CD4-positive, alpha-beta T cell (primary cell): ENCODE measurements around the gene DYNLRB1. TPM values are rescaled to one million over a fixed set of nuclear protein-coding genes. Genes with fewer than 3 reads are reported as not detected.
"Not testable (repeated sequence)": the region's sequence is repeated elsewhere in the genome, so short reads cannot be mapped to it uniquely, and the experiment has no call there.

Source experiments
- ATAC-seq: fragments of 200-7000 bp; cut with Tn5 transposase; one replicate; pipeline ENCODE4 v1.10.0; 2022; ENCODE audit warnings: mild to moderate bottlenecking; ENCODE audit not compliant: poor library complexity
- CTCF ChIA-PET: fragments of 350-600 bp; sonication (Branson Sonifier 250); formaldehyde crosslinking; loops from one replicate; lab custom pipeline; 2021; ENCODE audit warnings: antibody characterized with exemption, inconsistent platforms; lab: Charles Lee
- POLR2A ChIA-PET: fragments of 350-600 bp; sonication (Branson Sonifier 250); formaldehyde crosslinking; loops from one replicate; lab custom pipeline; 2021; ENCODE audit warnings: antibody characterized with exemption, inconsistent platforms; lab: Charles Lee
- DNase-seq, 14 experiments: peaks; one replicate each; pipeline ENCODE4 v3.0.0-alpha.2; 2013 to 2020; ENCODE audit warnings: mixed read lengths in 2 of 14
- H3K27ac ChIP-seq, 2 donors: one replicate each; pipeline versions ENCODE4 v1.5.1 to v1.7.0; 2013; ENCODE audit warnings: low read length in 2 of 2, low read depth in 1 of 2, mild to moderate bottlenecking in 1 of 2
- H3K27me3 ChIP-seq, 2 experiments: 1 replicate in 1 of 2; 2 replicates in 1 of 2; pipeline versions ENCODE4 v1.6.1 to v1.7.0; 2013; ENCODE audit warnings: low read length in 2 of 2, control low read depth in 1 of 2, mild to moderate bottlenecking in 1 of 2, moderate library complexity in 1 of 2; ENCODE audit not compliant: insufficient read depth in 2 of 2, control insufficient read depth in 1 of 2
- H3K36me3 ChIP-seq: one replicate; pipeline ENCODE4 v1.6.1; 2013; ENCODE audit warnings: low read length, control low read depth; ENCODE audit not compliant: insufficient read depth
- H3K4me1 ChIP-seq: one replicate; pipeline ENCODE4 v1.6.1; 2013; ENCODE audit warnings: low read length, control low read depth; ENCODE audit not compliant: insufficient read depth
- H3K4me3 ChIP-seq: one replicate; pipeline ENCODE4 v1.5.1; 2013; ENCODE audit warnings: mild to moderate bottlenecking, low read length, moderate library complexity
- H3K9me3 ChIP-seq, 2 experiments: 1 replicate in 1 of 2; 2 replicates in 1 of 2; pipeline versions ENCODE4 v1.6.1 to v1.7.0; 2013; ENCODE audit warnings: low read length in 2 of 2, mild to moderate bottlenecking in 2 of 2, control low read depth in 1 of 2, moderate library complexity in 1 of 2; ENCODE audit not compliant: control insufficient read depth in 1 of 2, insufficient read depth in 1 of 2
- H3K27ac Mint-ChIP-seq: one replicate; pipeline ENCODE4 v1.8.0; 2020; ENCODE audit warnings: mixed read lengths
- H3K27me3 Mint-ChIP-seq: one replicate; pipeline ENCODE4 v1.8.0; 2021; ENCODE audit warnings: mixed read lengths
- H3K36me3 Mint-ChIP-seq: one replicate; pipeline ENCODE4 v1.8.0; 2021; ENCODE audit warnings: low read depth, mixed read lengths
- H3K4me1 Mint-ChIP-seq: one replicate; pipeline ENCODE4 v1.8.0; 2021; ENCODE audit warnings: low read depth, mixed read lengths
- H3K4me3 Mint-ChIP-seq: one replicate; pipeline ENCODE4 v1.8.0; 2020; ENCODE audit warnings: mild to moderate bottlenecking, mixed read lengths
- H3K9me3 Mint-ChIP-seq: one replicate; pipeline ENCODE4 v1.8.0; 2020; ENCODE audit warnings: mixed read lengths
- CTCF ChIP-seq: fragments of 200-600 bp; IDR thresholded peaks from one replicate; pipeline ENCODE4 v1.8.0; 2022; ENCODE audit warnings: antibody characterized with exemption, mild to moderate bottlenecking
- intact Hi-C, 2 experiments: fragments of 100-400 bp; cut with DNase I in 1 of 2; cut with micrococcal nuclease in 1 of 2; formaldehyde crosslinking; loops; one replicate each; pipeline versions ENCODE4 v1.15.1 to v1.9.0; 2023 to 2025; cut with DNase I, micrococcal nuclease
- total RNA-seq, 174 experiments: library from RNA in 2 of 174; stranded (reverse) in 2 of 174; gene quantifications; one replicate each; pipeline ENCODE4 v1.2.3 and lab custom pipeline; 2021 to 2026

Gene DYNLRB1
- total RNA-seq, 2 experiments from 2014 or later, result 38.3 to 40.3 TPM

GRCh38 chr20:34475979-34476736, 40.1 kb upstream of the DYNLRB1 start:
- peaks cover 79% of the 10 kb centered on the region for H3K36me3 Mint-ChIP-seq
- DNase-seq, result peak in 9 of 14 experiments; percentile 1 to 42 (median 25)
- H3K27me3 Mint-ChIP-seq, result no peaks in the 10 kb centered on the region
- peak; percentile 36 for TF ChIP-seq CTCF
- Histone ChIP-seq H3K4me1 (no peaks in the 10 kb centered on the region), H3K9me3 (no peaks in the 10 kb centered on the region), H3K27me3 (no peaks in the 10 kb centered on the region), H3K4me3 (no peak overlapping the region), H3K27ac (no peak overlapping the region), H3K36me3 (peaks cover 45% of the 10 kb centered on the region)
- H3K9me3 Mint-ChIP-seq, result no peaks in the 10 kb centered on the region
- H3K4me1 Mint-ChIP-seq, result peaks cover 6% of the 10 kb centered on the region
- H3K27ac Mint-ChIP-seq, result no peak overlapping the region
- no peak overlapping the region for H3K4me3 Mint-ChIP-seq
- POLR2A ChIA-PET, result interaction anchor here (1.2 kb wide), 1 partner anchor 164 kb away, joined by 3 read pairs; no protein-coding TSS in a partner anchor
- intact Hi-C loops, result loop anchor here in 1 of 2 experiments (5.0 kb wide), 1 partner anchor 164 kb away; no protein-coding TSS in a partner anchor
- peak; percentile 60 for ATAC-seq
- CTCF ChIA-PET, result interaction anchor here (0.6 to 1.0 kb wide), 2 partner anchors 39 to 317 kb away, joined by 3 to 4 read pairs; no protein-coding TSS in a partner anchor

- peaks cover 0 to 7% of the 10 kb centered on the region in 2 experiments for H3K9me3 ChIP-seq
- ChIA-PET CTCF (no interaction called here), POLR2A (no interaction called here)
- no peak overlapping the region for H3K4me3 Mint-ChIP-seq
- H3K27me3 ChIP-seq, result no peaks in the 10 kb centered on the region
- H3K27me3 Mint-ChIP-seq, result no peaks in the 10 kb centered on the region
- no peak overlapping the region for H3K4me3 ChIP-seq
- DNase-seq (no peak), ATAC-seq (no peak)
- H3K9me3 Mint-ChIP-seq, result no peaks in the 10 kb centered on the region
- intact Hi-C loops, result loop anchor here in 1 of 2 experiments (5.0 kb wide), 1 partner anchor 167 kb away; no protein-coding TSS in a partner anchor
- peaks cover 56% of the 10 kb centered on the region for H3K36me3 ChIP-seq
- TF ChIP-seq CTCF, result no peak
- no peak overlapping the region for H3K27ac Mint-ChIP-seq
- no peaks in the 10 kb centered on the region for H3K4me1 ChIP-seq
- peaks cover 83% of the 10 kb centered on the region for H3K36me3 Mint-ChIP-seq
- H3K4me1 Mint-ChIP-seq, result peaks cover 6% of the 10 kb centered on the region
- no peak overlapping the region for H3K27ac ChIP-seq
These were observed 36.6 kb upstream of the DYNLRB1 start for GRCh38 chr20:34479627-34480026.

DNA sequence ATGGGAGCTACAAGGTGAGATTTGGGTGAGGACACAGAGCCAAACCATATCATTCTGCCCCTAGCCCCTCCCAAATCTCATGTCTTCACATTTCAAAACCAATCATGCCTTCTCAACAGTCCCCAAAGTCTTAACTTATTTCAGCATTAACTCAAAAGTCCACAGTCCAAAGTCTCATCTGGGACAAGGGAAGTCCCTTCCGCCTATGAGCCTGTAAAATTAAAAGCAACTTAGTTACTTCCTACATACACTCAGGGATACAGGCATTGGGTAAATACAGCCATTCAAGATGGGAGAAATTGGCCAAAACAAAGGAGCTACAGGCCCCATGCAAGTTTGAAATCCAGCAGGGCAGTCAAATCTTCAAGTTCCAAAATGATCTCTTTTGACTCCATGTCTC, 34.1 kb upstream of the DYNLRB1 start:
- POLR2A ChIA-PET, H3K27ac ChIP-seq, ATAC-seq, H3K27ac Mint-ChIP-seq, H3K4me3 ChIP-seq, intact Hi-C loops, H3K4me1 Mint-ChIP-seq, H3K4me1 ChIP-seq, H3K9me3 ChIP-seq, H3K27me3 Mint-ChIP-seq, CTCF ChIA-PET, DNase-seq, H3K4me3 Mint-ChIP-seq, H3K9me3 Mint-ChIP-seq, H3K27me3 ChIP-seq: not testable (repeated sequence)
- H3K36me3 Mint-ChIP-seq, result peaks cover 85% of the 10 kb centered on the region
- H3K36me3 ChIP-seq, result peaks cover 57% of the 10 kb centered on the region

- H3K9me3 Mint-ChIP-seq, DNase-seq, H3K9me3 ChIP-seq, POLR2A ChIA-PET, H3K4me3 Mint-ChIP-seq, H3K4me1 ChIP-seq, H3K27ac ChIP-seq, ATAC-seq, H3K27me3 Mint-ChIP-seq, H3K4me1 Mint-ChIP-seq, H3K27ac Mint-ChIP-seq, H3K27me3 ChIP-seq, intact Hi-C loops, H3K4me3 ChIP-seq: not testable (repeated sequence)
- peaks cover 50% of the 10 kb centered on the region for H3K36me3 ChIP-seq
- peaks cover 88% of the 10 kb centered on the region for H3K36me3 Mint-ChIP-seq
- CTCF ChIA-PET, result interaction anchor here (0.9 kb wide), 1 partner anchor 11 kb away, joined by 3 read pairs; no protein-coding TSS in a partner anchor
These were observed 32.5 kb upstream of the DYNLRB1 start for GRCh38 chr20:34483585-34484220.
